Ovary (tissue), 9 donors: ENCODE measurements around the gene GALNTL6. TPM values are rescaled to one million over a fixed set of nuclear protein-coding genes. Genes with fewer than 3 reads are reported as not detected.

Experiments
- DNase-seq, 5 donors: peaks; one replicate each; pipeline ENCODE4 v3.0.0-alpha.2; 2019 to 2020
- H3K27ac ChIP-seq, 2 donors: fragments of 200-600 bp; one replicate each; pipeline versions ENCODE4 v1.5.1 to v1.8.0; 2019 to 2022
- H3K27me3 ChIP-seq: fragments of 200-600 bp; one replicate; pipeline ENCODE4 v1.8.0; 2022
- H3K36me3 ChIP-seq: fragments of 200-600 bp; sonication (generic); one replicate; pipeline ENCODE4 v1.5.1; 2019
- H3K4me1 ChIP-seq: one replicate; pipeline ENCODE4 v1.8.1; 2013; ENCODE audit warnings: mild to moderate bottlenecking, moderate library complexity; ENCODE audit not compliant: insufficient read depth
- H3K4me3 ChIP-seq: fragments of 200-600 bp; sonication (generic); one replicate; pipeline ENCODE4 v1.5.1; 2017
- H3K9me3 ChIP-seq, 2 donors: fragments of 200-600 bp in 1 of 2; sonication (generic) in 1 of 2; one replicate each; pipeline versions ENCODE4 v1.5.1 to v1.8.1; 2013 to 2019; ENCODE audit warnings: mild to moderate bottlenecking in 1 of 2, moderate library complexity in 1 of 2
- CTCF ChIP-seq, 3 donors: fragments of 450-650 bp in 2 of 3; fragments of 200-600 bp in 1 of 3; IDR thresholded peaks; one replicate each; pipeline versions ENCODE4 v1.5.1 to v1.8.0; 2016 to 2022; ENCODE audit warnings: antibody characterized with exemption in 3 of 3, mild to moderate bottlenecking in 1 of 3
- EP300 ChIP-seq: sonication (generic); formaldehyde crosslinking; IDR thresholded peaks from one replicate; pipeline ENCODE4 v1.6.1; 2017; ENCODE audit warnings: antibody characterized with exemption
- POLR2A ChIP-seq: fragments of 450-650 bp; IDR thresholded peaks from one replicate; pipeline ENCODE4 v1.6.1; 2017; ENCODE audit warnings: antibody characterized with exemption, mild to moderate bottlenecking, moderate library complexity
- WGBS, 3 donors: extraction: QIAGEN DNeasy Blood & Tissue Kit in 1 of 3; methylation state at CpG; one replicate each; pipeline versions ENCODE4 v1.1.5 to v1.1.7; 2013 to 2017; 5-methylcytosine and 5-hydroxymethylcytosine counted together
- intact Hi-C, 4 donors: fragments of 100-400 bp; cut with DNase I; formaldehyde crosslinking; loops; one replicate each; pipeline versions ENCODE4 v1.11.0 to v1.15.1; 2022 to 2023
- polyA plus RNA-seq, 2 donors: library from polyadenylated mRNA; stranded (reverse); fragments of 200-250 nt in 1 of 2; fragments of 350-450 nt in 1 of 2; fragmentation: Illumina TruSeq in 1 of 2; extraction: RNeasy Lipid Tissue Mini Kit (QIAGEN cat#74804) in 1 of 2; gene quantifications; one replicate each; pipeline ENCODE4 v1.2.3, GENCODE V29; 2013 to 2014
- total RNA-seq, 7 donors: library from RNA; depleted of rRNA in 2 of 7; stranded (reverse); fragments of >200 nt in 2 of 7; fragmentation: NEBNext Ultra II Directional in 3 of 7; extraction: Animal tissue kit (Norgen Biotek cat#: 25700) in 3 of 7; gene quantifications; one replicate each; pipeline versions ENCODE4 v1.1.0 to v1.2.4, GENCODE V29; 2016 to 2023
- donor health status: DM: no; HTN: no; CAD: no; lungs with moderate emphysema.
- donor health status: DM: no; HTN: no; CAD: no.
- donor health status: Bipolar disorder and iron deficiency.
- donor health status: DM: yes; HTN: yes; CAD: no.
- donor health status: DM: no; HTN: no; CAD: no.
- donor health status: DM: yes; HTN: yes; CAD: no.

Gene GALNTL6
- total and polyA plus RNA-seq, 9 donors = 0.11 to 1.8 TPM; not detected in 7

DNA sequence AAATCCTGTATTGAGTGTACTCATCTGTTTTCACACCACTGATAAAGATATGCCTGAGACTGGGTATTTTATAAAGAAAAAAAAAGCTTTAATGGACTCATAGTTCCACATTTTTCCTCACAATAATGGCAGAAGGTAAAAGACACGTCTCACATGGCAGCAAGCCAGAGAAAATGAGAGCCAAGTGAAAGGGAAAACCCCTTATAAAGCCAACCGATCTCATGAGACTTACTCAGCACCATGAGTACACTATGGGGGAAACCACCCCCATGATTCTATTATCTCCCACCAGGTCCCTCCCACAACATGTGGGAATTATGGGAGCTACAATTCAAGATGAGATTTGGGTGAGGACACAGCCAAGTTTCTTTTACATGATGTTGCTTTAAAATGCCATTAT, 171.9 kb downstream of the GALNTL6 start:
- TF ChIP-seq POLR2A (no peak), CTCF (IDR thresholded peaks at IDR 0.05) (no peak), EP300 (no peak)
- intact Hi-C loops = no loop called here
- H3K4me1 ChIP-seq = no peaks in the 10 kb centered on the region
- H3K9me3 ChIP-seq = no peaks in the 10 kb centered on the region
- DNase-seq = no peak
- 33 to 46% (median 37%) methylated on average over 2 of the region's 2 CpGs for WGBS, 3 donors
- H3K27ac ChIP-seq = no peak overlapping the region
- H3K27me3 ChIP-seq = no peaks in the 10 kb centered on the region
- H3K4me3 ChIP-seq = no peak overlapping the region
- no peaks in the 10 kb centered on the region for H3K36me3 ChIP-seq

DNA sequence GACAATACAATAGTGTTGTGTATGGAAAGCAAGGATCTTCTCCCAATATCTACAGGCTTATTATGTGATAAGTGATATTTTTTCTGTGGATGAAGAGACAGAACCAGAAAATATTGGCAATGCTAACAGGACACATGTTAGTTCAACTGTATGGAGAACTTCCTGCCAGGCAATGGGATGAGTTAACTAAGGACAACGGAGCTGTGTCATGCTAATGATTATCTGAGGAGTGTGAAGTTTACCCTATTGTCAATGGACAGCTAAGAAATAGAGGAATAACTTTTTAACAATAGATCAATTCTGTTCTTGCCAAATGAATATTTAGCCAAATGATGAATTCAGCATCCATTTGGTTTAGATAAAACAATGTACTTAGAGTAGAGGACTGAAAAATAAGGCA, 180.0 kb downstream of the GALNTL6 start:
- H3K27ac ChIP-seq = no peak overlapping the region
- no peaks in the 10 kb centered on the region for H3K36me3 ChIP-seq
- H3K27me3 ChIP-seq = no peaks in the 10 kb centered on the region
- H3K9me3 ChIP-seq = no peaks in the 10 kb centered on the region
- intact Hi-C loops = no loop called here
- no peak for DNase-seq
- TF ChIP-seq EP300 (no peak), POLR2A (no peak), CTCF (IDR thresholded peaks at IDR 0.05) (no peak)
- WGBS, 3 donors = 72 to 79% (median 72%) methylated on average over 1 of the region's 1 CpG
- no peaks in the 10 kb centered on the region for H3K4me1 ChIP-seq
- H3K4me3 ChIP-seq = no peak overlapping the region

GRCh38 chr4:172007889-172008288, 194.7 kb downstream of the GALNTL6 start:
- H3K9me3 ChIP-seq = no peaks in the 10 kb centered on the region
- no peaks in the 10 kb centered on the region for H3K36me3 ChIP-seq
- H3K4me3 ChIP-seq = no peak overlapping the region
- H3K27me3 ChIP-seq = no peaks in the 10 kb centered on the region
- no peak overlapping the region for H3K27ac ChIP-seq
- intact Hi-C loops = no loop called here
- TF ChIP-seq POLR2A (no peak), EP300 (no peak), CTCF (IDR thresholded peaks at IDR 0.05) (no peak)
- no peaks in the 10 kb centered on the region for H3K4me1 ChIP-seq
- no peak for DNase-seq

GRCh38 chr4:172009446-172010230, 196.4 kb downstream of the GALNTL6 start:
- no peak for TF ChIP-seq CTCF (IDR thresholded peaks at IDR 0.05)
- no peak for TF ChIP-seq EP300
- TF ChIP-seq POLR2A = no peak
- H3K9me3 ChIP-seq = no peaks in the 10 kb centered on the region
- intact Hi-C loops = no loop called here
- no peak for DNase-seq
- H3K4me1 ChIP-seq = no peaks in the 10 kb centered on the region
- H3K36me3 ChIP-seq = no peaks in the 10 kb centered on the region
- H3K27me3 ChIP-seq = no peaks in the 10 kb centered on the region
- WGBS, 3 donors = 69 to 81% (median 81%) methylated on average over 3 of the region's 3 CpGs
- H3K4me3 ChIP-seq = no peak overlapping the region
- H3K27ac ChIP-seq = no peak overlapping the region
